K562 (cell line): ENCODE results near the gene RBM17. TPM values are rescaled to one million over a fixed set of nuclear protein-coding genes. Genes with fewer than 3 reads are reported as not detected.

Experiments used
- ATAC-seq: fragments of 200-7000 bp; cut with Tn5 transposase; 3 replicates; pipeline ENCODE4 v1.9.1; 2020; ENCODE audit warnings: moderate library complexity
- BruUV-seq: library from RNA; stranded (reverse); fragments of 400-500 nt; replicated peaks from 2 replicates; lab custom pipeline; 2021; lab: Mats Ljungman, UMichigan
- CTCF ChIA-PET: fragments of 300-600 bp; formaldehyde crosslinking; extraction: SDS; loops from one replicate; lab custom pipeline; 2021; ENCODE audit warnings: low intra/inter-chr PET ratio; lab: Yijun Ruan, JAX
- POLR2A ChIA-PET: fragments of 300-600, 350-650 bp; sonication (Branson Sonifier 250); formaldehyde crosslinking; extraction: SDS; loops from one replicate; lab custom pipeline; 2021; ENCODE audit warnings: antibody characterized with exemption, inconsistent platforms; lab: Yijun Ruan, JAX
- DNase-seq, 4 experiments: peaks; one replicate each; pipeline versions ENCODE4 v3.0.0 to v3.0.0-alpha.2; 2011 to 2018; ENCODE audit warnings: low spot score in 3 of 4, mixed read lengths in 3 of 4; ENCODE audit errors: extremely low read depth in 1 of 4
- FAIRE-seq: peaks from 2 replicates; lab custom pipeline; 2011; peaks lifted over from hg19 to GRCh38; lab: Jason Lieb, UNC
- H2AFZ ChIP-seq: 2 replicates; pipeline ENCODE4 v1.6.0; 2011; ENCODE audit warnings: low read depth, low read length, control low read depth, inconsistent platforms
- H3K27ac ChIP-seq: fragments of 200-600 bp; 3 replicates; pipeline ENCODE4 v1.8.0; 2011; ENCODE audit warnings: low read depth, mild to moderate bottlenecking, control low read depth, inconsistent platforms, low read length, moderate library complexity, mixed read lengths; ENCODE audit errors: extremely low read depth
- H3K27me3 ChIP-seq, 2 experiments: fragments of 300-600 bp in 1 of 2; 2 replicates in 1 of 2; 3 replicates in 1 of 2; pipeline versions ENCODE4 v1.6.0 to v1.8.0; 2011; ENCODE audit warnings: inconsistent platforms in 2 of 2, low read length in 2 of 2, mild to moderate bottlenecking in 1 of 2, mixed read lengths in 1 of 2, moderate library complexity in 1 of 2; ENCODE audit not compliant: control insufficient read depth in 2 of 2, insufficient read depth in 2 of 2
- H3K36me3 ChIP-seq: fragments of 300-600 bp; 3 replicates; pipeline ENCODE4 v1.8.0; 2011; ENCODE audit warnings: mild to moderate bottlenecking, low read length, inconsistent platforms; ENCODE audit not compliant: control insufficient read depth, insufficient read depth
- H3K4me1 ChIP-seq, 2 experiments: fragments of 200-600 bp in 1 of 2; replicated peaks in 1 of 2; 2 replicates in 1 of 2; 3 replicates in 1 of 2; pipeline versions ENCODE4 v1.5.1 to v1.8.0; 2011; ENCODE audit warnings: inconsistent platforms in 2 of 2, low read length in 2 of 2, mild to moderate bottlenecking in 1 of 2, mixed read lengths in 1 of 2, moderate library complexity in 1 of 2; ENCODE audit not compliant: control insufficient read depth in 2 of 2, insufficient read depth in 2 of 2
- H3K4me2 ChIP-seq: 2 replicates; pipeline ENCODE4 v1.6.1; 2011; ENCODE audit warnings: low read length, control low read depth, inconsistent platforms, mixed read lengths; ENCODE audit not compliant: insufficient read depth
- H3K4me3 ChIP-seq: fragments of 200-600 bp; sonication (generic), shearing (Covaris generic); 2 replicates; pipeline ENCODE4 v1.5.1; 2016; ENCODE audit warnings: control low read depth, inconsistent platforms
- H3K79me2 ChIP-seq: fragments of 200-600 bp; 3 replicates; pipeline ENCODE4 v1.8.0; 2011; ENCODE audit warnings: low read length, inconsistent platforms; ENCODE audit not compliant: control insufficient read depth, insufficient read depth
- H3K9ac ChIP-seq, 2 experiments: 2 replicates each; pipeline versions ENCODE4 v1.6.0 to v1.6.1; 2011; ENCODE audit warnings: low read depth in 2 of 2, low read length in 2 of 2, control low read depth in 1 of 2, inconsistent platforms in 1 of 2, mild to moderate bottlenecking in 1 of 2, mixed read lengths in 1 of 2; ENCODE audit not compliant: insufficient read depth in 1 of 2
- H3K9me1 ChIP-seq: one replicate; pipeline ENCODE4 v1.6.0; 2011; ENCODE audit warnings: inconsistent platforms, mild to moderate bottlenecking, low read length, moderate library complexity; ENCODE audit not compliant: control insufficient read depth, insufficient read depth
- H3K9me3 ChIP-seq: replicated peaks from 2 replicates; pipeline ENCODE4 v1.5.1; 2011; ENCODE audit warnings: low read depth, low read length, inconsistent platforms; ENCODE audit not compliant: control insufficient read depth, insufficient read depth
- H4K20me1 ChIP-seq: replicated peaks from 2 replicates; pipeline ENCODE4 v1.6.1; 2011; ENCODE audit warnings: low read length, inconsistent platforms, mixed read lengths; ENCODE audit not compliant: control insufficient read depth, insufficient read depth
- HOXB6 ChIP-seq: fragments of 250-450 bp; sonication (Bioruptor Pico); IDR thresholded peaks from 2 replicates; pipeline ENCODE4 v1.5.1; 2022; ENCODE audit warnings: mild to moderate bottlenecking, borderline replicate concordance
- MGA ChIP-seq: fragments of 450-650 bp; IDR thresholded peaks from 2 replicates; pipeline ENCODE4 v1.6.1; 2016; ENCODE audit warnings: mild to moderate bottlenecking, moderate library complexity
- TEAD4 ChIP-seq, 2 experiments: sonication (generic) in 1 of 2; formaldehyde crosslinking in 1 of 2; IDR thresholded peaks; 2 replicates each; pipeline versions ENCODE4 v1.6.1 to v1.8.0; 2012 to 2022; ENCODE audit warnings: borderline replicate concordance in 1 of 2, inconsistent platforms in 1 of 2, low read length in 1 of 2, mild to moderate bottlenecking in 1 of 2, missing genetic modification reagents in 1 of 2
- WGBS: fragments of 100-300 bp; shearing (Covaris generic); methylation state at CpG from one replicate; pipeline ENCODE4 v1.1.6; 2016; ENCODE audit warnings: low coverage, mixed read lengths; ENCODE audit not compliant: insufficient coverage; ENCODE audit errors: missing lambda C conversion rate; 5-methylcytosine and 5-hydroxymethylcytosine counted together
- in situ Hi-C: fragments of 300-500 bp; cut with MboI; formaldehyde crosslinking; loops from 4 replicates; pipeline ENCODE4 v1.15.0; 2018; ENCODE audit warnings: inconsistent platforms, mixed read lengths
- intact Hi-C: fragments of 100-400 bp; cut with micrococcal nuclease; formaldehyde crosslinking; loops from 2 replicates; pipeline ENCODE4 v1.14.2; 2022
- polyA plus RNA-seq, 8 experiments: library from polyadenylated mRNA; depleted of rRNA in 4 of 8; stranded (reverse) in 5 of 8; unstranded in 3 of 8; fragments of >200 nt; fragmentation: Nextera tagmentation in 2 of 8; fragmentation: Illumina TruSeq in 1 of 8; extraction: Ambion mirVana in 2 of 8; extraction: Trizol in 1 of 8; gene quantifications; 2 replicates each; pipeline versions ENCODE4 v1.2.1 to v1.2.3, GENCODE V29; 2011 to 2014; ENCODE audit warnings: inconsistent platforms in 1 of 8, missing spikeins in 1 of 8
- total RNA-seq, 7 experiments: library from RNA; depleted of rRNA in 6 of 7; stranded (reverse); fragments of >200 nt in 6 of 7; fragmentation: Illumina TruSeq in 2 of 7; extraction: Trizol in 2 of 7; gene quantifications; 2 replicates each; pipeline versions ENCODE4 v1.2.1 to v1.2.3, GENCODE V29; 2011 to 2021; ENCODE audit warnings: low replicate concordance in 1 of 7
- TF ChIP-seq, protein P1 (sequence below): IDR thresholded peaks from 3 replicates; pipeline ENCODE4 v1.6.1; 2011; ENCODE audit warnings: borderline replicate concordance, mild to moderate bottlenecking, moderate library complexity; ENCODE audit not compliant: insufficient read length; ENCODE audit errors: extremely low read depth

Gene RBM17
- total and polyA plus RNA-seq, 9 of the 15 experiments (the other 6 are each of a cell fraction or from before 2014, with no cell fraction given): 23.6 to 217 (median 124) TPM

- intact Hi-C loops: no loop called here
- POLR2A ChIA-PET: no interaction called here
Measured at GRCh38 chr10:6044060-6044459, 44.8 kb upstream of the RBM17 start.

More at GRCh38 chr10:6044060-6044459, 44.8 kb upstream of the RBM17 start:
- H3K79me2 ChIP-seq: no peaks in the 10 kb centered on the region
- no peak overlapping the region for H3K9ac ChIP-seq
- H2AFZ ChIP-seq: no peak overlapping the region
- no peak overlapping the region for H3K4me2 ChIP-seq
- no peak for ATAC-seq
- in situ Hi-C loops: no loop called here
- H3K27me3 ChIP-seq: peaks cover 15 to 19% of the 10 kb centered on the region in 2 experiments
- BruUV-seq: no TSS peak
- no peaks in the 10 kb centered on the region for H3K36me3 ChIP-seq
- WGBS: 22% methylated on average over 7 of the region's 7 CpGs
- H3K9me1 ChIP-seq: no peaks in the 10 kb centered on the region
- TF ChIP-seq HOXB6 (CRISPR knock-in tag) (no peak), MGA (no peak), TEAD4 (IDR thresholded peaks at IDR 0.05; ENCODE audit: low read length) (no peak), TEAD4 (CRISPR knock-in tag; IDR thresholded peaks at IDR 0.05; ENCODE audit: borderline replicate concordance) (no peak)
- TF ChIP-seq, protein P1, sequence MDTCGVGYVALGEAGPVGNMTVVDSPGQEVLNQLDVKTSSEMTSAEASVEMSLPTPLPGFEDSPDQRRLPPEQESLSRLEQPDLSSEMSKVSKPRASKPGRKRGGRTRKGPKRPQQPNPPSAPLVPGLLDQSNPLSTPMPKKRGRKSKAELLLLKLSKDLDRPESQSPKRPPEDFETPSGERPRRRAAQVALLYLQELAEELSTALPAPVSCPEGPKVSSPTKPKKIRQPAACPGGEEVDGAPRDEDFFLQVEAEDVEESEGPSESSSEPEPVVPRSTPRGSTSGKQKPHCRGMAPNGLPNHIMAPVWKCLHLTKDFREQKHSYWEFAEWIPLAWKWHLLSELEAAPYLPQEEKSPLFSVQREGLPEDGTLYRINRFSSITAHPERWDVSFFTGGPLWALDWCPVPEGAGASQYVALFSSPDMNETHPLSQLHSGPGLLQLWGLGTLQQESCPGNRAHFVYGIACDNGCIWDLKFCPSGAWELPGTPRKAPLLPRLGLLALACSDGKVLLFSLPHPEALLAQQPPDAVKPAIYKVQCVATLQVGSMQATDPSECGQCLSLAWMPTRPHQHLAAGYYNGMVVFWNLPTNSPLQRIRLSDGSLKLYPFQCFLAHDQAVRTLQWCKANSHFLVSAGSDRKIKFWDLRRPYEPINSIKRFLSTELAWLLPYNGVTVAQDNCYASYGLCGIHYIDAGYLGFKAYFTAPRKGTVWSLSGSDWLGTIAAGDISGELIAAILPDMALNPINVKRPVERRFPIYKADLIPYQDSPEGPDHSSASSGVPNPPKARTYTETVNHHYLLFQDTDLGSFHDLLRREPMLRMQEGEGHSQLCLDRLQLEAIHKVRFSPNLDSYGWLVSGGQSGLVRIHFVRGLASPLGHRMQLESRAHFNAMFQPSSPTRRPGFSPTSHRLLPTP: no peak
- no peaks in the 10 kb centered on the region for H3K9me3 ChIP-seq
- no peak for FAIRE-seq
- peaks cover 0 to 7% of the 10 kb centered on the region in 2 experiments; a peak in 3 of 5 replicates for H3K4me1 ChIP-seq
- CTCF ChIA-PET: no interaction called here
- H4K20me1 ChIP-seq: peaks cover 5% of the 10 kb centered on the region; the same call in 1 of the 2 replicates
- no peak for DNase-seq
- H3K27ac ChIP-seq: no peak overlapping the region
- no peak overlapping the region for H3K4me3 ChIP-seq
